B cell (primary cell): Measurements from ENCODE around the gene BBS7. TPM values are rescaled to one million over a fixed set of nuclear protein-coding genes. Genes with fewer than 3 reads are reported as not detected.

Experiments
- ATAC-seq: fragments of 200-7000 bp; cut with Tn5 transposase; one replicate; pipeline ENCODE4 v1.10.0; 2021; ENCODE audit warnings: low read depth, mild to moderate bottlenecking, moderate number of reproducible peaks, moderate library complexity
- CTCF ChIA-PET: fragments of 350-600 bp; sonication (Branson Sonifier 250); formaldehyde crosslinking; loops from one replicate; lab custom pipeline; 2021; ENCODE audit warnings: antibody characterized with exemption, inconsistent platforms; lab: Charles Lee
- POLR2A ChIA-PET: fragments of 350-600 bp; sonication (Branson Sonifier 250); formaldehyde crosslinking; loops from one replicate; lab custom pipeline; 2021; ENCODE audit warnings: antibody characterized with exemption; lab: Charles Lee
- DNase-seq: peaks from one replicate; pipeline ENCODE4 v3.0.0; 2013
- H2AFZ ChIP-seq: 2 replicates; pipeline ENCODE4 v1.6.1; 2012; ENCODE audit warnings: mild to moderate bottlenecking, low read depth, low read length; ENCODE audit not compliant: insufficient read depth, poor library complexity, severe bottlenecking
- H3K27ac ChIP-seq, 2 donors: 1 replicate in 1 of 2; 2 replicates in 1 of 2; pipeline ENCODE4 v1.5.1; 2012 to 2013; ENCODE audit warnings: low read length in 2 of 2, mild to moderate bottlenecking in 2 of 2, moderate library complexity in 1 of 2
- H3K27me3 ChIP-seq, 4 experiments: fragments of 200-600 bp in 1 of 4; sonication (generic) in 1 of 4; replicated peaks in 1 of 4; 1 replicate in 2 of 4; 2 replicates in 2 of 4; pipeline versions ENCODE4 v1.6.1 to v1.7.0; 2013 to 2016; ENCODE audit warnings: low read length in 3 of 4, mild to moderate bottlenecking in 2 of 4, mixed read lengths in 1 of 4, moderate library complexity in 1 of 4; ENCODE audit not compliant: insufficient read depth in 4 of 4, control insufficient read depth in 3 of 4; ENCODE audit errors: control extremely low read depth in 1 of 4
- H3K36me3 ChIP-seq, 2 experiments: replicated peaks in 1 of 2; 1 replicate in 1 of 2; 2 replicates in 1 of 2; pipeline versions ENCODE4 v1.6.1 to v1.7.1; 2013; ENCODE audit warnings: low read length in 1 of 2; ENCODE audit not compliant: insufficient read depth in 2 of 2, control insufficient read depth in 1 of 2; ENCODE audit errors: control extremely low read depth in 1 of 2, extremely low read depth in 1 of 2
- H3K4me1 ChIP-seq, 2 donors: fragments of 200-600 bp in 1 of 2; sonication (generic) in 1 of 2; 1 replicate in 1 of 2; 2 replicates in 1 of 2; pipeline versions ENCODE4 v1.5.1 to v1.6.1; 2013 to 2017; ENCODE audit warnings: low read length in 2 of 2; ENCODE audit not compliant: control insufficient read depth in 2 of 2, insufficient read depth in 2 of 2
- H3K4me2 ChIP-seq: replicated peaks from 2 replicates; pipeline ENCODE3; 2012; ENCODE audit warnings: mild to moderate bottlenecking, low read depth, low read length; ENCODE audit not compliant: poor library complexity, severe bottlenecking
- H3K4me3 ChIP-seq, 5 experiments: fragments of 200-600 bp in 1 of 5; sonication (generic) in 1 of 5; 1 replicate in 3 of 5; 2 replicates in 2 of 5; pipeline versions ENCODE4 v1.5.1 to v1.7.0; 2011 to 2016; ENCODE audit warnings: low read length in 4 of 5, mild to moderate bottlenecking in 4 of 5, low read depth in 2 of 5, control low read depth in 1 of 5, moderate library complexity in 1 of 5; ENCODE audit not compliant: insufficient read depth in 1 of 5; ENCODE audit errors: control extremely low read depth in 1 of 5, extremely low read depth in 1 of 5
- H3K79me2 ChIP-seq: fragments of 200-600 bp; sonication (generic); one replicate; pipeline ENCODE4 v1.6.0; 2016; ENCODE audit warnings: low read length; ENCODE audit not compliant: control insufficient read depth, insufficient read depth
- H3K9ac ChIP-seq: fragments of 200-600 bp; sonication (generic); 2 replicates; pipeline ENCODE4 v1.6.1; 2017; ENCODE audit warnings: mild to moderate bottlenecking, low read length, moderate library complexity
- H3K9me3 ChIP-seq, 3 donors: one replicate each; pipeline versions ENCODE4 v1.6.1 to v1.7.1; 2013; ENCODE audit warnings: low read length in 2 of 3; ENCODE audit not compliant: control insufficient read depth in 2 of 3, insufficient read depth in 1 of 3; ENCODE audit errors: control extremely low read depth in 1 of 3
- H4K20me1 ChIP-seq: 2 replicates; pipeline ENCODE4 v1.6.0; 2012; ENCODE audit warnings: mild to moderate bottlenecking, low read length; ENCODE audit not compliant: insufficient read depth, control insufficient read depth, poor library complexity, severe bottlenecking
- H3K27ac Mint-ChIP-seq: one replicate; pipeline ENCODE4 v1.8.0; 2021; ENCODE audit warnings: mixed read lengths
- H3K27me3 Mint-ChIP-seq: one replicate; pipeline ENCODE4 v1.8.0; 2021; ENCODE audit warnings: mixed read lengths
- H3K4me1 Mint-ChIP-seq: one replicate; pipeline ENCODE4 v1.8.0; 2021; ENCODE audit warnings: mixed read lengths
- H3K4me3 Mint-ChIP-seq: one replicate; pipeline ENCODE4 v1.8.0; 2021; ENCODE audit warnings: mixed read lengths
- H3K9me3 Mint-ChIP-seq: one replicate; pipeline ENCODE4 v1.8.0; 2022; ENCODE audit warnings: mixed read lengths; ENCODE audit not compliant: insufficient read depth
- CTCF ChIP-seq: fragments of 200-600 bp; IDR thresholded peaks from one replicate; pipeline ENCODE4 v1.8.0; 2022; ENCODE audit warnings: antibody characterized with exemption, mild to moderate bottlenecking
- EZH2 ChIP-seq: IDR thresholded peaks from 2 replicates; pipeline ENCODE4 v1.6.1; 2012; ENCODE audit warnings: borderline replicate concordance, low read depth, mild to moderate bottlenecking, moderate library complexity, low read length; ENCODE audit not compliant: insufficient read depth, poor library complexity, severe bottlenecking
- WGBS: methylation state at CpG from one replicate; pipeline ENCODE4 v1.1.5; 2013; ENCODE audit warnings: missing lambda C conversion rate; ENCODE audit not compliant: insufficient coverage; 5-methylcytosine and 5-hydroxymethylcytosine counted together
- intact Hi-C: fragments of 100-400 bp; cut with micrococcal nuclease; formaldehyde crosslinking; loops from one replicate; pipeline ENCODE4 v1.10.0; 2022
- polyA plus RNA-seq: library from polyadenylated mRNA; depleted of rRNA; stranded (reverse); fragments of >200 nt; gene quantifications from 2 replicates; pipeline ENCODE4 v1.2.3, GENCODE V29; 2012
- total RNA-seq, 2 donors: library from RNA; stranded (reverse); fragments of 120-200 nt in 1 of 2; gene quantifications; 1 replicate in 1 of 2; 2 replicates in 1 of 2; pipeline versions ENCODE4 v1.2.3 to v1.2.4, GENCODE V29; 2013 to 2022

Gene BBS7
- total and polyA plus RNA-seq, 2 donors (not counting 1 experiment from before 2014, with no cell fraction given): 4.3 to 9.1 TPM

- Mint-ChIP-seq H3K4me3 (no peak overlapping the region), H3K9me3 (peaks cover 2% of the 10 kb centered on the region), H3K27ac (no peak overlapping the region), H3K4me1 (no peaks in the 10 kb centered on the region), H3K27me3 (peaks cover 47% of the 10 kb centered on the region)
- Histone ChIP-seq H3K9ac (no peak overlapping the region), H3K4me1 (no peaks in the 10 kb centered on the region), H3K4me2 (no peak overlapping the region), H4K20me1 (no peaks in the 10 kb centered on the region), H2AFZ (no peak overlapping the region), H3K9me3 (peaks cover 0 to 4% (median 3%) of the 10 kb centered on the region in 3 donors), H3K79me2 (no peaks in the 10 kb centered on the region), H3K27me3 (peaks cover 0 to 20% (median 11%) of the 10 kb centered on the region in 4 experiments), H3K36me3 (no peaks in the 10 kb centered on the region), H3K4me3 (no peak overlapping the region), H3K27ac (no peak overlapping the region)
- ATAC-seq: no peak
- intact Hi-C loops: no loop called here
- ChIA-PET POLR2A (no interaction called here), CTCF (no interaction called here)
- TF ChIP-seq EZH2 (no peak), CTCF (no peak)
- 90% methylated on average over 4 of the region's 4 CpGs for WGBS
- DNase-seq: no peak
Observed at GRCh38 chr4:121785479-121785878, 84.8 kb downstream of the BBS7 start.

- ChIA-PET CTCF (no interaction called here), POLR2A (no interaction called here)
- WGBS: 100% methylated on average over 2 of the region's 2 CpGs
Observed at GRCh38 chr4:121784975-121785374, 85.3 kb downstream of the BBS7 start.

More at GRCh38 chr4:121784975-121785374, 85.3 kb downstream of the BBS7 start:
- Histone ChIP-seq H2AFZ (no peak overlapping the region), H3K27me3 (peaks cover 0 to 20% (median 11%) of the 10 kb centered on the region in 4 experiments), H3K27ac (no peak overlapping the region), H4K20me1 (no peaks in the 10 kb centered on the region), H3K9ac (no peak overlapping the region), H3K4me1 (no peaks in the 10 kb centered on the region), H3K79me2 (no peaks in the 10 kb centered on the region), H3K4me3 (no peak overlapping the region), H3K36me3 (no peaks in the 10 kb centered on the region), H3K9me3 (peaks cover 0 to 4% (median 3%) of the 10 kb centered on the region in 3 donors), H3K4me2 (no peak overlapping the region)
- Mint-ChIP-seq H3K27me3 (peaks cover 50% of the 10 kb centered on the region), H3K4me1 (no peaks in the 10 kb centered on the region), H3K4me3 (no peak overlapping the region), H3K9me3 (peaks cover 2% of the 10 kb centered on the region), H3K27ac (no peak overlapping the region)
- TF ChIP-seq CTCF (no peak), EZH2 (no peak)
- DNase-seq (no peak), ATAC-seq (no peak)
- intact Hi-C loops: no loop called here
